ENCODE results near the gene NUDCD3.

GRCh38 chr7:44539669-44540506 is 49.4 kb upstream of the NUDCD3 start:
- TF ChIP-seq SAP30 (IDR thresholded peaks at IDR 0.05; ENCODE audit: insufficient read depth, insufficient replicate concordance, low read length) = no peak
- TF ChIP-seq SIX5 (IDR thresholded peaks at IDR 0.05; ENCODE audit: low read depth, low read length) = no peak
- no peak for TF ChIP-seq NRF1 (IDR thresholded peaks at IDR 0.05; ENCODE audit: low read depth, low read length)
- no peak for TF ChIP-seq CTCF (IDR thresholded peaks at IDR 0.05; ENCODE audit: control extremely low read depth in 1 of 3, insufficient read depth in 1 of 3, low read depth in 1 of 3, low read length in 3 of 3)
- TF ChIP-seq YY1 (IDR thresholded peaks at IDR 0.05; ENCODE audit: low read depth, low read length) = no peak
- no peak for TF ChIP-seq RNF2 (IDR thresholded peaks at IDR 0.05; ENCODE audit: borderline replicate concordance, low read depth, low read length, missing control alignments, poor library complexity, severe bottlenecking)
- no peak for TF ChIP-seq POLR2A (IDR thresholded peaks at IDR 0.05; ENCODE audit: control extremely low read depth in 1 of 2, low read depth in 2 of 2, low read length in 2 of 2)

Data from H1 (cell line).